ENCODE data around the gene PITPNC1.

Gene PITPNC1

GRCh38 chr17:67679721-67680120 lies 302.6 kb downstream of the PITPNC1 start:
- TF ChIP-seq POLR2AphosphoS5 (IDR thresholded peaks at IDR 0.05; ENCODE audit: low read depth, low read length) (no peak), SIN3A (IDR thresholded peaks at IDR 0.05; ENCODE audit: borderline replicate concordance, insufficient read depth, low read length) (no peak), TAF1 (IDR thresholded peaks at IDR 0.05; ENCODE audit: borderline replicate concordance, insufficient read depth, low read length) (no peak), REST (IDR thresholded peaks at IDR 0.05; ENCODE audit: insufficient read depth in 1 of 2, low read depth in 2 of 2, low read length in 2 of 2) (no peak)

- TF ChIP-seq FOXP2 (optimal IDR thresholded peaks at IDR 0.05; ENCODE audit: borderline replicate concordance, extremely low read depth, extremely low read length, insufficient read depth): no peak
- no peak for TF ChIP-seq POLR2AphosphoS5 (IDR thresholded peaks at IDR 0.05; ENCODE audit: low read depth, low read length)
- TF ChIP-seq SIN3A (IDR thresholded peaks at IDR 0.05; ENCODE audit: borderline replicate concordance, insufficient read depth, low read length): no peak
- TF ChIP-seq REST (IDR thresholded peaks at IDR 0.05; ENCODE audit: insufficient read depth in 1 of 2, low read depth in 2 of 2, low read length in 2 of 2): no peak
- TF ChIP-seq TAF1 (IDR thresholded peaks at IDR 0.05; ENCODE audit: borderline replicate concordance, insufficient read depth, low read length): no peak
Observed at GRCh38 chr17:67680445-67681224, 303.6 kb downstream of the PITPNC1 start.

DNA sequence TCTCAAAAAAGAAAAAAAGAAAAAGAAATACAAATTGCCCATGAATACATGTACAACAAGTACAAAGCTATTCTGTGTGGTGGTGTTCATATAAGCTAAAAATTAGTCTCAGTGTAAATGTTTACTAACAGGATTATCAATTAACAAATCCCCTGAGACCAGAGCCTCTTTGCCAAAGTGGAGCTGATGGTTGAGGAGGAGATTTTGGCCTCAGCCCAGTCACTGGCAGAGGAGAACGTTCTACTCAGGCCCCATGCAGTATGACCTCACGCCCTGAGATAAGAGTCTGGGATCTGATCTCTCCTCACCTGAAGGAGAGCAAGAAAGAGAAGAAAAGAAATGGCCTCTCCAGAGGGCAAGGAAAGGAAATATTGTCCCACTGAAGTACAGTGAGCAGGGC lies 305.1 kb downstream of the PITPNC1 start:
- TF ChIP-seq POLR2AphosphoS5 (IDR thresholded peaks at IDR 0.05; ENCODE audit: low read depth, low read length) (no peak), SIN3A (IDR thresholded peaks at IDR 0.05; ENCODE audit: borderline replicate concordance, insufficient read depth, low read length) (no peak), FOXP2 (optimal IDR thresholded peaks at IDR 0.05; ENCODE audit: borderline replicate concordance, extremely low read depth, extremely low read length, insufficient read depth) (no peak)

- no peak for TF ChIP-seq TAF1 (IDR thresholded peaks at IDR 0.05; ENCODE audit: borderline replicate concordance, insufficient read depth, low read length)
- no peak for TF ChIP-seq FOXP2 (optimal IDR thresholded peaks at IDR 0.05; ENCODE audit: borderline replicate concordance, extremely low read depth, extremely low read length, insufficient read depth)
- no peak for TF ChIP-seq POLR2AphosphoS5 (IDR thresholded peaks at IDR 0.05; ENCODE audit: low read depth, low read length)
- no peak for TF ChIP-seq SIN3A (IDR thresholded peaks at IDR 0.05; ENCODE audit: borderline replicate concordance, insufficient read depth, low read length)
- no peak for TF ChIP-seq REST (IDR thresholded peaks at IDR 0.05; ENCODE audit: insufficient read depth in 1 of 2, low read depth in 2 of 2, low read length in 2 of 2)
Observed at GRCh38 chr17:67685351-67685750, 308.3 kb downstream of the PITPNC1 start.

- TF ChIP-seq TAF1 (IDR thresholded peaks at IDR 0.05; ENCODE audit: borderline replicate concordance, insufficient read depth, low read length): no peak
- TF ChIP-seq SIN3A (IDR thresholded peaks at IDR 0.05; ENCODE audit: borderline replicate concordance, insufficient read depth, low read length): no peak
- TF ChIP-seq REST (IDR thresholded peaks at IDR 0.05; ENCODE audit: insufficient read depth in 1 of 2, low read depth in 2 of 2, low read length in 2 of 2): no peak
- no peak for TF ChIP-seq FOXP2 (optimal IDR thresholded peaks at IDR 0.05; ENCODE audit: borderline replicate concordance, extremely low read depth, extremely low read length, insufficient read depth)
- TF ChIP-seq POLR2AphosphoS5 (IDR thresholded peaks at IDR 0.05; ENCODE audit: low read depth, low read length): no peak
Observed at GRCh38 chr17:67686241-67686640, 309.2 kb downstream of the PITPNC1 start.

All from PFSK-1 (cell line).